Keratinocyte (primary cell): Measurements from ENCODE around the gene TBCE. TPM values are rescaled to one million over a fixed set of nuclear protein-coding genes. Genes with fewer than 3 reads are reported as not detected.
A peak's percentile ranks its signal among the peaks of the same experiment; 100 is the strongest.

Source experiments
- DNase-seq: peaks from one replicate; pipeline ENCODE4 v3.0.0-alpha.2; 2011; ENCODE audit warnings: low read depth, missing footprints, low spot score
- FAIRE-seq: peaks from 2 replicates; lab custom pipeline; 2011; peaks lifted over from hg19 to GRCh38; lab: Jason Lieb, UNC
- H2AFZ ChIP-seq: 2 replicates; pipeline ENCODE4 v1.6.0; 2012; ENCODE audit warnings: low read length, control low read depth, inconsistent platforms; ENCODE audit not compliant: control insufficient read depth
- H3K27ac ChIP-seq: 2 replicates; pipeline ENCODE4 v1.5.1; 2011; ENCODE audit warnings: low read length; ENCODE audit not compliant: control insufficient read depth, insufficient read depth
- H3K27me3 ChIP-seq: 3 replicates; pipeline ENCODE4 v1.6.0; 2011; ENCODE audit warnings: low read length; ENCODE audit not compliant: control insufficient read depth, insufficient read depth; ENCODE audit errors: extremely low read depth
- H3K36me3 ChIP-seq, 2 experiments: 2 replicates in 1 of 2; 3 replicates in 1 of 2; pipeline ENCODE4 v1.5.1; 2011; ENCODE audit warnings: low read length in 2 of 2, mild to moderate bottlenecking in 1 of 2; ENCODE audit not compliant: control insufficient read depth in 2 of 2, insufficient read depth in 2 of 2; ENCODE audit errors: extremely low read depth in 1 of 2
- H3K4me1 ChIP-seq: 3 replicates; pipeline ENCODE4 v1.5.1; 2011; ENCODE audit warnings: low read length; ENCODE audit not compliant: control insufficient read depth, insufficient read depth; ENCODE audit errors: extremely low read depth
- H3K4me2 ChIP-seq: 3 replicates; pipeline ENCODE4 v1.6.0; 2011; ENCODE audit warnings: low read depth, low read length; ENCODE audit not compliant: control insufficient read depth, insufficient read depth; ENCODE audit errors: extremely low read depth
- H3K4me3 ChIP-seq, 3 experiments: fragments of 200-600 bp in 1 of 3; sonication (generic) in 1 of 3; 2 replicates in 2 of 3; 3 replicates in 1 of 3; pipeline ENCODE4 v1.5.1; 2011 to 2016; ENCODE audit warnings: low read length in 3 of 3, mild to moderate bottlenecking in 3 of 3, control low read depth in 2 of 3, inconsistent platforms in 1 of 3, low read depth in 1 of 3, mixed read lengths in 1 of 3, mixed run types in 1 of 3, moderate library complexity in 1 of 3; ENCODE audit not compliant: control insufficient read depth in 2 of 3, insufficient read depth in 2 of 3; ENCODE audit errors: extremely low read depth in 1 of 3
- H3K79me2 ChIP-seq: 2 replicates; pipeline ENCODE4 v1.6.0; 2012; ENCODE audit warnings: low read length; ENCODE audit not compliant: control insufficient read depth, insufficient read depth
- H3K9ac ChIP-seq: 3 replicates; pipeline ENCODE4 v1.6.0; 2011; ENCODE audit warnings: low read length; ENCODE audit not compliant: control insufficient read depth, insufficient read depth; ENCODE audit errors: extremely low read depth
- H3K9me1 ChIP-seq: 3 replicates; pipeline ENCODE4 v1.6.0; 2011; ENCODE audit warnings: low read length; ENCODE audit not compliant: control insufficient read depth, insufficient read depth; ENCODE audit errors: extremely low read depth
- H3K9me3 ChIP-seq: 2 replicates; pipeline ENCODE4 v1.5.1; 2012; ENCODE audit warnings: low read depth, low read length; ENCODE audit not compliant: control insufficient read depth
- H4K20me1 ChIP-seq: 3 replicates; pipeline ENCODE4 v1.6.0; 2011; ENCODE audit warnings: low read length; ENCODE audit not compliant: control insufficient read depth, insufficient read depth; ENCODE audit errors: extremely low read depth
- CTCF ChIP-seq, 3 experiments: IDR thresholded peaks in 1 of 3; conservative IDR thresholded peaks in 1 of 3; optimal IDR thresholded peaks in 1 of 3; 2 replicates in 2 of 3; 3 replicates in 1 of 3; pipeline versions ENCODE3 to v1.5.1; 2011; ENCODE audit warnings: low read length in 3 of 3, mild to moderate bottlenecking in 3 of 3, moderate library complexity in 2 of 3, control low read depth in 1 of 3, inconsistent platforms in 1 of 3; ENCODE audit not compliant: insufficient read depth in 2 of 3; ENCODE audit errors: extremely low read depth in 1 of 3
- EZH2 ChIP-seq: IDR thresholded peaks from one replicate; pipeline ENCODE4 v1.6.1; 2012; ENCODE audit warnings: inconsistent platforms, mild to moderate bottlenecking, low read length, moderate library complexity
- dilution Hi-C: fragments of 300-500 bp; cut with MboI; formaldehyde crosslinking; loops from one replicate; pipeline ENCODE4 v1.7.0; 2020; ENCODE audit warnings: low sequenced_read_pairs; ENCODE audit not compliant: extremely low pct_ligation_motif_present
- polyA plus RNA-seq, 5 experiments: library from polyadenylated mRNA; depleted of rRNA in 3 of 5; stranded (reverse) in 3 of 5; stranded (forward) in 1 of 5; unstranded in 1 of 5; fragments of >200 nt; gene quantifications; 1 replicate in 1 of 5; 2 replicates in 3 of 5; 3 replicates in 1 of 5; pipeline versions ENCODE4 v1.2.1 to v1.2.3, GENCODE V29; 2011 to 2012; ENCODE audit warnings: missing spikeins in 2 of 5, low read depth in 1 of 5, low replicate concordance in 1 of 5
- small RNA-seq, 3 experiments: library from RNA; depleted of rRNA; stranded (forward); fragments of <200 nt; gene quantifications; one replicate each; pipeline ENCODE3, GENCODE V24; 2012; ENCODE audit warnings: low read depth in 3 of 3, low replicate concordance in 1 of 3; ENCODE audit not compliant: insufficient read length in 3 of 3

Gene TBCE
- polyA plus RNA-seq, 1 donor (not counting 4 experiments of a cell fraction or from before 2014, with no cell fraction given): 27.5 TPM

GRCh38 chr1:235495551-235495950, 128.3 kb downstream of the TBCE start:
- FAIRE-seq (no peak), DNase-seq (no peak)
- H3K79me2 ChIP-seq: peaks cover 53% of the 10 kb centered on the region
- H2AFZ ChIP-seq: no peak overlapping the region
- H3K9me1 ChIP-seq: no peaks in the 10 kb centered on the region
- dilution Hi-C loops: no loop called here
- no peak overlapping the region for H3K4me3 ChIP-seq
- no peak overlapping the region for H3K27ac ChIP-seq
- no peaks in the 10 kb centered on the region for H3K27me3 ChIP-seq
- H4K20me1 ChIP-seq: no peaks in the 10 kb centered on the region
- H3K4me1 ChIP-seq: no peaks in the 10 kb centered on the region
- H3K4me2 ChIP-seq: no peak overlapping the region
- TF ChIP-seq CTCF (optimal IDR thresholded peaks at IDR 0.05 in 1 of 3, IDR thresholded peaks at IDR 0.05 in 1 of 3, conservative IDR thresholded peaks at IDR 0.05 in 1 of 3; ENCODE audit: extremely low read depth in 1 of 3, insufficient read depth in 2 of 3, low read length in 3 of 3): no peak
- TF ChIP-seq EZH2: no peak
- H3K9me3 ChIP-seq: no peaks in the 10 kb centered on the region
- H3K9ac ChIP-seq: no peak overlapping the region
- H3K36me3 ChIP-seq: peaks cover 11 to 19% of the 10 kb centered on the region in 2 experiments

- H3K9ac ChIP-seq: no peak overlapping the region
- no peaks in the 10 kb centered on the region for H3K9me1 ChIP-seq
- FAIRE-seq (peak; percentile 20), DNase-seq (peak; percentile 26)
- H3K9me3 ChIP-seq: no peaks in the 10 kb centered on the region
- no peaks in the 10 kb centered on the region for H4K20me1 ChIP-seq
- no peaks in the 10 kb centered on the region for H3K27me3 ChIP-seq
- peak overlapping the region in 1 of 3 experiments; percentile 24 for H3K4me3 ChIP-seq
- peak overlapping the region; percentile 35 for H3K4me2 ChIP-seq
- peaks cover 77% of the 10 kb centered on the region for H3K79me2 ChIP-seq
- TF ChIP-seq EZH2: no peak
- no peak for TF ChIP-seq CTCF (optimal IDR thresholded peaks at IDR 0.05 in 1 of 3, IDR thresholded peaks at IDR 0.05 in 1 of 3, conservative IDR thresholded peaks at IDR 0.05 in 1 of 3; ENCODE audit: extremely low read depth in 1 of 3, insufficient read depth in 2 of 3, low read length in 3 of 3)
- no peak overlapping the region for H2AFZ ChIP-seq
- H3K27ac ChIP-seq: no peak overlapping the region
- H3K36me3 ChIP-seq: no peaks in the 10 kb centered on the region
- dilution Hi-C loops: no loop called here
- peaks cover 24% of the 10 kb centered on the region for H3K4me1 ChIP-seq
These were observed 133.8 kb downstream of the TBCE start for GRCh38 chr1:235500971-235501540.

Small RNAs within 50 kb of the gene (small RNA-seq; reads per million reads assigned to genes)
- gene AL391994.1 (0 reads per million in 3 experiments), gene RPS21P1 (0 reads per million in 3 experiments)

Other genes starting within 250 kb of the TBCE start
- 67.9 to 140 TPM (median 77.9 TPM) in 3 replicates for gene TOMM20, start 238.6 kb upstream of the TBCE start, polyA plus RNA-seq
- gene RBM34, start 206.2 kb upstream of the TBCE start, polyA plus RNA-seq: 22.0 to 39.3 TPM (median 25.6 TPM) in 3 replicates
- 7.3 to 12.7 TPM (median 9.1 TPM) in 3 replicates for gene ARID4B, start 39.2 kb upstream of the TBCE start, polyA plus RNA-seq
- gene GGPS1, start 38.9 kb upstream of the TBCE start, polyA plus RNA-seq: 28.4 to 40.8 TPM (median 33.1 TPM) in 3 replicates
- gene B3GALNT2, start 137.0 kb downstream of the TBCE start, polyA plus RNA-seq: 24.3 to 30.5 TPM (median 27.1 TPM) in 3 replicates